A549 (cell line): ENCODE measurements around the gene DGCR2. TPM values are rescaled to one million over a fixed set of nuclear protein-coding genes. Genes with fewer than 3 reads are reported as not detected.

Source experiments
- ATAC-seq, 2 experiments: fragments of 200-7000 bp in 1 of 2; fragments of >200 bp in 1 of 2; cut with Nextera tagmentation in 1 of 2; cut with Tn5 transposase in 1 of 2; 3 replicates each; pipeline versions ENCODE4 v1.8.0 to v1.9.1; 2018 to 2020; ENCODE audit warnings: mild to moderate bottlenecking in 1 of 2, moderate library complexity in 1 of 2
- CTCF ChIA-PET: fragments of 300-600 bp; sonication (Branson Sonifier 250); formaldehyde crosslinking; extraction: SDS; loops from one replicate; lab custom pipeline; 2021; ENCODE audit warnings: antibody characterized with exemption, inconsistent platforms; lab: Yijun Ruan, JAX
- POLR2A ChIA-PET: fragments of 350-600 bp; formaldehyde crosslinking; extraction: SDS; loops from one replicate; lab custom pipeline; 2021; ENCODE audit warnings: antibody characterized with exemption, inconsistent platforms; lab: Yijun Ruan, JAX
- DNase-seq, 2 experiments: peaks; one replicate each; pipeline versions ENCODE4 v3.0.0 to v3.0.0-alpha.2; 2011 to 2016; ENCODE audit warnings: low read depth in 1 of 2, low spot score in 1 of 2
- FAIRE-seq: peaks from 2 replicates; lab custom pipeline; 2011; peaks lifted over from hg19 to GRCh38; lab: Jason Lieb, UNC
- H3K27ac ChIP-seq, 2 experiments: fragments of >200 bp; sonication (Bioruptor Twin); formaldehyde crosslinking; 3 replicates each; pipeline ENCODE4 v1.5.1; 2016 to 2017
- H3K4me1 ChIP-seq: fragments of >200 bp; sonication (Bioruptor Twin); formaldehyde crosslinking; 3 replicates; pipeline ENCODE4 v1.6.1; 2016
- H3K4me2 ChIP-seq: fragments of >200 bp; sonication (Bioruptor Twin); formaldehyde crosslinking; 3 replicates; pipeline ENCODE4 v1.6.1; 2016
- H3K4me3 ChIP-seq: fragments of >200 bp; sonication (Bioruptor Twin); formaldehyde crosslinking; 3 replicates; pipeline ENCODE4 v1.5.1; 2016
- H3K9me3 ChIP-seq: fragments of >200 bp; sonication (Bioruptor Twin); formaldehyde crosslinking; 3 replicates; pipeline ENCODE4 v1.6.1; 2016
- CBX2 ChIP-seq: fragments of 200-600 bp; sonication (generic); IDR thresholded peaks from 2 replicates; pipeline ENCODE4 v1.6.1; 2016; ENCODE audit warnings: low read depth, mild to moderate bottlenecking, borderline replicate concordance
- CBX8 ChIP-seq: fragments of 200-600 bp; sonication (generic); IDR thresholded peaks from 2 replicates; pipeline ENCODE4 v1.6.1; 2016
- CHD4 ChIP-seq: fragments of 200-600 bp; sonication (generic); IDR thresholded peaks from 2 replicates; pipeline ENCODE4 v1.6.1; 2016; ENCODE audit warnings: antibody characterized with exemption, mild to moderate bottlenecking, borderline replicate concordance
- EHF ChIP-seq: fragments of 250-450 bp; sonication (Bioruptor Pico); IDR thresholded peaks from 2 replicates; pipeline ENCODE4 v1.5.0; 2020; ENCODE audit warnings: mild to moderate bottlenecking
- EP300 ChIP-seq, 2 experiments: fragments of >200 bp; sonication (Bioruptor Twin); formaldehyde crosslinking; IDR thresholded peaks; 2 replicates in 1 of 2; 3 replicates in 1 of 2; pipeline ENCODE4 v1.6.1; 2016 to 2017
- FOXS1 ChIP-seq: fragments of 250-450 bp; sonication (Bioruptor Pico); IDR thresholded peaks from 2 replicates; pipeline ENCODE4 v1.5.0; 2020; ENCODE audit warnings: mild to moderate bottlenecking, moderate library complexity
- GATA3 ChIP-seq: IDR thresholded peaks from 2 replicates; pipeline ENCODE4 v1.6.1; 2012; ENCODE audit warnings: borderline replicate concordance
- HDAC2 ChIP-seq: fragments of 200-600 bp; sonication (generic); IDR thresholded peaks from 2 replicates; pipeline ENCODE4 v1.6.1; 2016
- HEYL ChIP-seq: fragments of 250-450 bp; sonication (Bioruptor Pico); IDR thresholded peaks from 2 replicates; pipeline ENCODE4 v1.8.0; 2021; ENCODE audit warnings: mild to moderate bottlenecking, moderate library complexity
- HOXB13 ChIP-seq: fragments of 250-450 bp; sonication (Bioruptor Pico); IDR thresholded peaks from 2 replicates; pipeline ENCODE4 v1.5.0; 2020; ENCODE audit warnings: low read depth, mild to moderate bottlenecking, moderate library complexity
- HOXB5 ChIP-seq: fragments of 250-450 bp; sonication (Bioruptor Pico); IDR thresholded peaks from 2 replicates; pipeline ENCODE4 v1.5.0; 2020; ENCODE audit warnings: mild to moderate bottlenecking, moderate library complexity
- JUN ChIP-seq, 2 experiments: fragments of >200 bp; sonication (Bioruptor Twin); formaldehyde crosslinking; IDR thresholded peaks; 2 replicates in 1 of 2; 3 replicates in 1 of 2; pipeline ENCODE4 v1.6.1; 2016 to 2017
- JUNB ChIP-seq: fragments of >200 bp; sonication (Bioruptor Twin); formaldehyde crosslinking; IDR thresholded peaks from 2 replicates; pipeline ENCODE4 v1.6.1; 2016
- KDM1A ChIP-seq: fragments of 200-600 bp; sonication (generic); IDR thresholded peaks from 2 replicates; pipeline ENCODE4 v1.6.1; 2016; ENCODE audit warnings: low read depth, mild to moderate bottlenecking
- KDM5A ChIP-seq: fragments of 200-600 bp; sonication (generic); IDR thresholded peaks from 2 replicates; pipeline ENCODE4 v1.6.1; 2016; ENCODE audit warnings: antibody characterized with exemption, mild to moderate bottlenecking
- MAZ ChIP-seq: fragments of 150-350 bp; IDR thresholded peaks from 2 replicates; pipeline ENCODE4 v1.6.1; 2014; ENCODE audit warnings: antibody characterized with exemption, low read depth, low read length, borderline replicate concordance
- NFE2L2 ChIP-seq: fragments of 150-350 bp; conservative IDR thresholded peaks from 2 replicates; pipeline ENCODE4 v1.6.1; 2014; ENCODE audit warnings: low read length
- PHF8 ChIP-seq: fragments of 200-600 bp; sonication (generic); IDR thresholded peaks from 2 replicates; pipeline ENCODE4 v1.6.1; 2016; ENCODE audit warnings: low read depth, mild to moderate bottlenecking, antibody characterized with exemption, moderate library complexity, borderline replicate concordance
- RAD21 ChIP-seq, 2 experiments: fragments of >200 bp in 1 of 2; sonication (Bioruptor Twin) in 1 of 2; formaldehyde crosslinking in 1 of 2; IDR thresholded peaks in 1 of 2; conservative IDR thresholded peaks in 1 of 2; 2 replicates in 1 of 2; 3 replicates in 1 of 2; pipeline ENCODE4 v1.6.1; 2012 to 2018; ENCODE audit warnings: inconsistent platforms in 1 of 2
- RARB ChIP-seq: fragments of 250-450 bp; sonication (Bioruptor Pico); IDR thresholded peaks from 2 replicates; pipeline ENCODE4 v1.8.0; 2021; ENCODE audit warnings: mild to moderate bottlenecking, moderate library complexity
- SREBF2 ChIP-seq: fragments of 450-650 bp; IDR thresholded peaks from 2 replicates; pipeline ENCODE4 v1.6.1; 2014; ENCODE audit warnings: mild to moderate bottlenecking, moderate library complexity
- TP53 ChIP-seq: fragments of 250-450 bp; sonication (Bioruptor Pico); IDR thresholded peaks from 2 replicates; pipeline ENCODE4 v1.5.0; 2021; ENCODE audit warnings: mild to moderate bottlenecking, moderate library complexity
- whole genome bisulfite sequencing: methylation state at CpG from one replicate; pipeline ENCODE4 v1.1.6; 2017; ENCODE audit errors: missing lambda C conversion rate; 5-methylcytosine and 5-hydroxymethylcytosine counted together
- polyA plus RNA-seq, 4 experiments: library from polyadenylated mRNA; depleted of rRNA in 3 of 4; stranded (reverse); fragments of >200 nt; fragmentation: RNase III in 1 of 4; extraction: RNeasy Plus Mini Kit Qiagen cat#74134 plus additional on column Dnase treatment in 1 of 4; gene quantifications; 2 replicates in 3 of 4; 3 replicates in 1 of 4; pipeline ENCODE4 v1.2.3, GENCODE V29; 2011 to 2017
- TF ChIP-seq, protein P1 (sequence below): fragments of 250-450 bp; sonication (Bioruptor Pico); IDR thresholded peaks from 2 replicates; pipeline ENCODE4 v1.5.0; 2020; ENCODE audit warnings: low read depth, mild to moderate bottlenecking, moderate library complexity
- TF ChIP-seq, protein P2 (sequence below): IDR thresholded peaks from 2 replicates; pipeline ENCODE4 v1.6.1; 2012
- TF ChIP-seq, protein P3 (sequence below): IDR thresholded peaks from 2 replicates; pipeline ENCODE4 v1.6.1; 2012
- TF ChIP-seq, protein P4 (sequence below): fragments of >200 bp; sonication (Bioruptor Twin); formaldehyde crosslinking; IDR thresholded peaks from 3 replicates; pipeline ENCODE4 v1.6.1; 2016

The DGCR2 gene
- polyA plus RNA-seq, 2 of the 4 experiments (the other 2 are of a cell fraction): 10.6 to 17.9 TPM

DNA sequence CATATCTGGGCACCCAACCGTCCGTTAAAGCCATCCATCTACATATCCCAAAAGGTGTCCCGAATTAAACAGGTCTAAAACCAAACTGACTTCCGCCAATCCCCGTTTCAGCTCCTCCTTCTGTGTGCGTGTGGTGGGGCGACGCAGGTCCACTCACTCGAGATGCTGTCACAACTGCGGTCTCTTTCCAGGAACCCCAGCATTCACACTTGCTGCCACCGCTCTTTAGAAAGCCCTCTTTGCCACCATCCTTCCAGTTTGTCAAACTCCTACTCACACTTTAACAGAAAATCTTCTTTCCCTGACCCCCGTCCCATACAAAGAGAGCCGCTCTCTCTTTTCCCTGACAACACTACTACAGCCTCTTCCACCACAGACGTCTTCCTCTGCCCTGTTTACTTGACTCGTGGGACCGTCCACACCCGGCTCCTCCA is 21.8 kb upstream of the DGCR2 start:
- WGBS: 4% methylated on average over 15 of the region's 17 CpGs
- POLR2A ChIA-PET: interaction anchor here (0.9 to 1.6 kb wide), 9 partner anchors 11 to 486 kb away, joined by 3 to 6 read pairs (median 3); partner anchors contain the start of genes DGCR2, HIRA and SLC25A1
- TF ChIP-seq SREBF2 (no peak), MAZ (no peak)
- TF ChIP-seq, protein P1, sequence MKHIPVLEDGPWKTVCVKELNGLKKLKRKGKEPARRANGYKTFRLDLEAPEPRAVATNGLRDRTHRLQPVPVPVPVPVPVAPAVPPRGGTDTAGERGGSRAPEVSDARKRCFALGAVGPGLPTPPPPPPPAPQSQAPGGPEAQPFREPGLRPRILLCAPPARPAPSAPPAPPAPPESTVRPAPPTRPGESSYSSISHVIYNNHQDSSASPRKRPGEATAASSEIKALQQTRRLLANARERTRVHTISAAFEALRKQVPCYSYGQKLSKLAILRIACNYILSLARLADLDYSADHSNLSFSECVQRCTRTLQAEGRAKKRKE (CRISPR knock-in tag): no peak
- Histone ChIP-seq H3K4me2 (peak overlapping the region; percentile 95), H3K4me3 (peak overlapping the region; percentile 97), H3K27ac (peak overlapping the region; percentile 74 to 92), H3K4me1 (peaks cover 6% of the 10 kb centered on the region; the same call in 2 of the 3 replicates), H3K9me3 (no peaks in the 10 kb centered on the region)
- FAIRE-seq: no peak
- DNase-seq: no peak
- ATAC-seq: peak in 1 of 2 experiments; percentile 41; a peak in 3 of 6 replicates
- CTCF ChIA-PET: interaction anchor here (0.6 to 3.3 kb wide), 20 partner anchors 8 to 486 kb away, joined by 3 to 27 read pairs (median 4); partner anchors contain the start of gene CDC45

DNA sequence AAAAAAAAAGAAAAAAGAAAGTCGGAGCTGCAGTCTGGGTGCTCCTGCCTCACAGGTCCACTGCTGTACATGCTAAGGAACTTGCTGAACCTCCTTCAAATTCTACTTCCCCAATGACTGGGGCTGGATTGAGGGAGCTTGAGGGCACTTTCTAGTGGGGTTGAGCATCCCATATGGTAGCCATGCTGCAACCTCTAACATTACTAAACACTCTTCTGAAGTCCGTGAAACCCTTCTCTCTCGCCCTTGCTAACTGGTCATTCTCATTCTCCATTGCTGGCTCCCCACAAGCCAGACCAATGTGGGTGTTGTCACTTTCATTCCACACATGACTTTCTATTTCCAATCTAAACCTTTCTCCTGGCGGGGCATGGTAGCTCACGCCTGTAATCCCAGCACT is 21.0 kb upstream of the DGCR2 start:
- ChIA-PET POLR2A (no interaction called here), CTCF (interaction anchor here (0.6 to 3.3 kb wide), 4 partner anchors 9 to 121 kb away, joined by 3 to 27 read pairs (median 9); no protein-coding TSS in a partner anchor)
- DNase-seq (no peak), FAIRE-seq (no peak), ATAC-seq (no peak)
- H3K4me3 ChIP-seq: no peak overlapping the region
- peak overlapping the region; percentile 95 for H3K4me2 ChIP-seq
- TF ChIP-seq, protein P2, sequence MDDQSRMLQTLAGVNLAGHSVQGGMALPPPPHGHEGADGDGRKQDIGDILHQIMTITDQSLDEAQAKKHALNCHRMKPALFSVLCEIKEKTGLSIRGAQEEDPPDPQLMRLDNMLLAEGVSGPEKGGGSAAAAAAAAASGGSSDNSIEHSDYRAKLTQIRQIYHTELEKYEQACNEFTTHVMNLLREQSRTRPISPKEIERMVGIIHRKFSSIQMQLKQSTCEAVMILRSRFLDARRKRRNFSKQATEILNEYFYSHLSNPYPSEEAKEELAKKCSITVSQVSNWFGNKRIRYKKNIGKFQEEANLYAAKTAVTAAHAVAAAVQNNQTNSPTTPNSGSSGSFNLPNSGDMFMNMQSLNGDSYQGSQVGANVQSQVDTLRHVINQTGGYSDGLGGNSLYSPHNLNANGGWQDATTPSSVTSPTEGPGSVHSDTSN: no peak
- no peak for TF ChIP-seq TP53 (CRISPR knock-in tag)
- TF ChIP-seq HDAC2: no peak
- no peak for TF ChIP-seq KDM1A
- TF ChIP-seq, protein P3, sequence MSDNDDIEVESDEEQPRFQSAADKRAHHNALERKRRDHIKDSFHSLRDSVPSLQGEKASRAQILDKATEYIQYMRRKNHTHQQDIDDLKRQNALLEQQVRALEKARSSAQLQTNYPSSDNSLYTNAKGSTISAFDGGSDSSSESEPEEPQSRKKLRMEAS: no peak
- TF ChIP-seq KDM5A: no peak
- TF ChIP-seq EHF (CRISPR knock-in tag): no peak
- H3K4me1 ChIP-seq: peaks cover 6% of the 10 kb centered on the region; the same call in 2 of the 3 replicates
- H3K27ac ChIP-seq: no peak overlapping the region
- WGBS: 89% methylated on average over 5 of the region's 5 CpGs
- no peaks in the 10 kb centered on the region for H3K9me3 ChIP-seq

DNA sequence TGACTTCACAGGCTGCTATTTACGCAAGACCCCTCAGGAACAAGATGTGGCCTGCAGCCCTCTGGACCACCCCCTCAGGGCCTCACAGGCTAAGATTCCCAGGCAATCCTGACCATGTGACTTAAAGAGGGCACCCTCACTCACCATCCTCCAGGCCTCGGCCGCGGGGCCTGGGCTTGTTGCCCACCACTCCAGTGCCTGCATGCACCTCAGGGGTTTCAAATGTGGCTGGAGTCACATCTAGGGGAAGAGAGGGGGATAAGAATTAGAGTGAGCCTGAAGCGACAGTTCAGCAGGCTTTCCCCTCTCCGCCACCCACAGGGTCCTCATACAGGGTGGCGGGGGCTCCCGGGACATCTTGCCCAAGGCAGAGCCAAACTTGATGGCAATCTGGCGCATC is 20.2 kb upstream of the DGCR2 start:
- ATAC-seq (no peak), DNase-seq (no peak), FAIRE-seq (no peak)
- 100% methylated on average over 1 of the region's 9 CpGs for WGBS
- H3K9me3 ChIP-seq: no peaks in the 10 kb centered on the region
- peaks cover 6% of the 10 kb centered on the region; the same call in 2 of the 3 replicates for H3K4me1 ChIP-seq
- no peak overlapping the region for H3K4me2 ChIP-seq
- TF ChIP-seq NFE2L2: no peak
- TF ChIP-seq, protein P3: no peak
- no peak for TF ChIP-seq RAD21 (conservative IDR thresholded peaks at IDR 0.05 in 1 of 2, IDR thresholded peaks at IDR 0.05 in 1 of 2)
- TF ChIP-seq PHF8: no peak
- TF ChIP-seq, protein P4, sequence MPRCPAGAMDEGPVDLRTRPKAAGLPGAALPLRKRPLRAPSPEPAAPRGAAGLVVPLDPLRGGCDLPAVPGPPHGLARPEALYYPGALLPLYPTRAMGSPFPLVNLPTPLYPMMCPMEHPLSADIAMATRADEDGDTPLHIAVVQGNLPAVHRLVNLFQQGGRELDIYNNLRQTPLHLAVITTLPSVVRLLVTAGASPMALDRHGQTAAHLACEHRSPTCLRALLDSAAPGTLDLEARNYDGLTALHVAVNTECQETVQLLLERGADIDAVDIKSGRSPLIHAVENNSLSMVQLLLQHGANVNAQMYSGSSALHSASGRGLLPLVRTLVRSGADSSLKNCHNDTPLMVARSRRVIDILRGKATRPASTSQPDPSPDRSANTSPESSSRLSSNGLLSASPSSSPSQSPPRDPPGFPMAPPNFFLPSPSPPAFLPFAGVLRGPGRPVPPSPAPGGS: no peak
- no peak overlapping the region for H3K27ac ChIP-seq
- no peak overlapping the region for H3K4me3 ChIP-seq
- POLR2A ChIA-PET: no interaction called here
- CTCF ChIA-PET: interaction anchor here (3.3 kb wide), 1 partner anchor 13 kb away, joined by 27 read pairs; no protein-coding TSS in a partner anchor

DNA sequence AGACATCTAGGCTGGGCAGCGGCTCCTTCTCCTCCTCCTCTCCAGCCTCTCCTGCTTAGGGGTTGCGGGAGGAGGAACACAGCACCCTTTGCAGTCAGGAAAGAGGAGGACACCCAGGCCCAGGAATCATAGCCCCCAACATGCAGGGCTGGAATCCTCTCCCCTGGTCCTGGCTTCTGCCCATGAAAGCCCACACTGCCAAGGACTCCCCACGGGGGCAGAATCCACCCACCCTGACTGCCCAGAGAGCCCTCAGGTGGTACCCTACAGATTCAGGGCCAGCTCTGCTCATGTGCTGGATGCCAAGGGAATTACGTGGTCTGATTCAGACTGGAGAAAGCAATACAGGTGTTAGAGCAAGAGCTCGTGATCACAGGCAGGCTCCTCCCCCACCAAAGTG is 17.8 kb upstream of the DGCR2 start:
- H3K4me3 ChIP-seq: no peak overlapping the region
- ATAC-seq (no peak), FAIRE-seq (no peak), DNase-seq (no peak)
- WGBS: 95% methylated on average over 4 of the region's 5 CpGs
- H3K4me2 ChIP-seq: no peak overlapping the region
- H3K9me3 ChIP-seq: no peaks in the 10 kb centered on the region
- ChIA-PET CTCF (no interaction called here), POLR2A (no interaction called here)
- no peak overlapping the region for H3K27ac ChIP-seq
- peaks cover 6% of the 10 kb centered on the region; the same call in 2 of the 3 replicates for H3K4me1 ChIP-seq
- TF ChIP-seq RARB (CRISPR knock-in tag) (no peak), JUN (IDR thresholded peaks at IDR 0.05) (no peak), HEYL (CRISPR knock-in tag) (no peak), GATA3 (no peak), KDM5A (no peak), EP300 (IDR thresholded peaks at IDR 0.05) (no peak), FOXS1 (CRISPR knock-in tag) (no peak), HOXB13 (CRISPR knock-in tag) (no peak), HOXB5 (CRISPR knock-in tag) (no peak), CBX2 (no peak), JUNB (no peak), CHD4 (no peak), CBX8 (no peak)
